ENCODE data around the gene MAN2B1. TPM values are rescaled to one million over a fixed set of nuclear protein-coding genes. Genes with fewer than 3 reads are reported as not detected.
"Not testable (repeated sequence)": the region's sequence is repeated elsewhere in the genome, so short reads cannot be mapped to it uniquely, and the experiment has no call there.

MAN2B1 gene
- polyA plus RNA-seq, 2 donors, result 22.6 to 26.6 TPM

- Histone ChIP-seq H3K36me3 (ENCODE audit: control insufficient read depth in 2 of 2, insufficient read depth in 2 of 2, low read length in 1 of 2) (peaks cover 0 to 3% of the 10 kb centered on the region in 2 donors), H3K4me1 (ENCODE audit: control insufficient read depth in 2 of 2, insufficient read depth in 2 of 2, low read length in 1 of 2) (peaks cover 5 to 8% of the 10 kb centered on the region in 2 donors), H3K9me3 (ENCODE audit: control insufficient read depth in 2 of 2, insufficient read depth in 1 of 2, low read depth in 1 of 2, low read length in 1 of 2) (no peaks in the 10 kb centered on the region), H3K4me3 (ENCODE audit: low read depth in 1 of 2, low read length in 2 of 2) (no peak overlapping the region), H3K27me3 (ENCODE audit: control insufficient read depth in 1 of 2, insufficient read depth in 2 of 2, low read length in 2 of 2) (no peaks in the 10 kb centered on the region), H3K27ac (ENCODE audit: low read depth in 2 of 2, low read length in 1 of 2) (no peak overlapping the region)
- WGBS, 2 donors, result 89 to 90% methylated on average over 16 of the region's 16 CpGs
Observed at GRCh38 chr19:12694641-12695040, 28.1 kb upstream of the MAN2B1 start.

GRCh38 chr19:12692960-12693359 is 26.4 kb upstream of the MAN2B1 start:
- H3K4me1 ChIP-seq (ENCODE audit: control insufficient read depth in 2 of 2, insufficient read depth in 2 of 2, low read length in 1 of 2), result peaks cover 5 to 8% of the 10 kb centered on the region in 2 donors
- WGBS, 2 donors, result 85 to 90% methylated on average over 5 of the region's 5 CpGs
- H3K27ac ChIP-seq (ENCODE audit: low read depth in 2 of 2, low read length in 1 of 2), result no peak overlapping the region
- peaks cover 0 to 8% of the 10 kb centered on the region in 2 donors for H3K36me3 ChIP-seq (ENCODE audit: control insufficient read depth in 2 of 2, insufficient read depth in 2 of 2, low read length in 1 of 2)
- H3K4me3 ChIP-seq (ENCODE audit: low read depth in 1 of 2, low read length in 2 of 2), result no peak overlapping the region
- no peaks in the 10 kb centered on the region for H3K9me3 ChIP-seq (ENCODE audit: control insufficient read depth in 2 of 2, insufficient read depth in 1 of 2, low read depth in 1 of 2, low read length in 1 of 2)
- no peaks in the 10 kb centered on the region for H3K27me3 ChIP-seq (ENCODE audit: control insufficient read depth in 1 of 2, insufficient read depth in 2 of 2, low read length in 2 of 2)

DNA sequence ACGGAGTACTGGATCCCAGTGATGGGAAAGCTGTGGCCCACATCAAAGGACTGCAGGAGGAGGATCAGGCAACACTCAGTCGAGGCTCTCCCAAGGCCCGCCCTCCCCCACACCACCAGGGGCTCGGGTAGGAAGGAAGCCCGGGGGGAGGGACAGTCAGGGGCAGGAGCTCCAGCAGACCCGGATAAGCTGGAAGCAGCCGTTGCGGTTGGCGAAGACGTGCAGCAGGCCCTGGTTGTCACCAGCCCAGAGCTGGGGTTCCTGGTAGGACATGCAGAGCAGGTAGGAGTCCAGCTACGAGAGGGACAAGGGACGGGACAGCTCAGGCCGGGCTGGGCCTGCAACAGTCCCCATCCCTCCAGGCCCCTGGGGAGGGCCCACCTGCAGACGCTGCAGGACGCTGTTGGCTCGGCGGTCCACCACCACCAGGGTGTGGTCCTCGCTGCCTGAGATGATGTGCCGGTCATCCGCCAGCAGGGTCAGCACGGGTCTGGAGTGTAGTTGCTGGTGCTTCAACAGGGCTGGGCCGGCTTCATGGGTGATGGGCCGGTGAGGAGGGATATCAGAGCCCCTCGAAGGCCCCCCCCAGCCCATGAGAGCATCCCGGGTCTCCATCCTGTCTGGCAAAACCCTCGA is 23.2 kb upstream of the MAN2B1 start:
- H3K27me3 ChIP-seq (ENCODE audit: control insufficient read depth in 1 of 2, insufficient read depth in 2 of 2, low read length in 2 of 2), result no peaks in the 10 kb centered on the region
- WGBS, 2 donors, result 79 to 80% methylated on average over 25 to 26 of the region's 26 CpGs
- H3K4me3 ChIP-seq (ENCODE audit: low read depth in 1 of 2, low read length in 2 of 2), result no peak overlapping the region
- H3K4me1 ChIP-seq (ENCODE audit: control insufficient read depth in 2 of 2, insufficient read depth in 2 of 2, low read length in 1 of 2), result no peaks in the 10 kb centered on the region
- no peaks in the 10 kb centered on the region for H3K9me3 ChIP-seq (ENCODE audit: control insufficient read depth in 2 of 2, insufficient read depth in 1 of 2, low read depth in 1 of 2, low read length in 1 of 2)
- no peak overlapping the region for H3K27ac ChIP-seq (ENCODE audit: low read depth in 2 of 2, low read length in 1 of 2)
- peaks cover 0 to 9% of the 10 kb centered on the region in 2 donors for H3K36me3 ChIP-seq (ENCODE audit: control insufficient read depth in 2 of 2, insufficient read depth in 2 of 2, low read length in 1 of 2)

- Histone ChIP-seq H3K4me3 (ENCODE audit: low read depth in 1 of 2, low read length in 2 of 2) (no peak overlapping the region), H3K27ac (ENCODE audit: low read depth in 2 of 2, low read length in 1 of 2) (no peak overlapping the region), H3K9me3 (ENCODE audit: control insufficient read depth in 2 of 2, insufficient read depth in 1 of 2, low read depth in 1 of 2, low read length in 1 of 2) (no peaks in the 10 kb centered on the region), H3K27me3 (ENCODE audit: control insufficient read depth in 1 of 2, insufficient read depth in 2 of 2, low read length in 2 of 2) (no peaks in the 10 kb centered on the region), H3K36me3 (ENCODE audit: control insufficient read depth in 2 of 2, insufficient read depth in 2 of 2, low read length in 1 of 2) (peaks cover 0 to 9% of the 10 kb centered on the region in 2 donors), H3K4me1 (ENCODE audit: control insufficient read depth in 2 of 2, insufficient read depth in 2 of 2, low read length in 1 of 2) (no peaks in the 10 kb centered on the region)
- 86 to 91% methylated on average over 12 of the region's 12 CpGs for WGBS, 2 donors
Observed at GRCh38 chr19:12689012-12689411, 22.5 kb upstream of the MAN2B1 start.

DNA sequence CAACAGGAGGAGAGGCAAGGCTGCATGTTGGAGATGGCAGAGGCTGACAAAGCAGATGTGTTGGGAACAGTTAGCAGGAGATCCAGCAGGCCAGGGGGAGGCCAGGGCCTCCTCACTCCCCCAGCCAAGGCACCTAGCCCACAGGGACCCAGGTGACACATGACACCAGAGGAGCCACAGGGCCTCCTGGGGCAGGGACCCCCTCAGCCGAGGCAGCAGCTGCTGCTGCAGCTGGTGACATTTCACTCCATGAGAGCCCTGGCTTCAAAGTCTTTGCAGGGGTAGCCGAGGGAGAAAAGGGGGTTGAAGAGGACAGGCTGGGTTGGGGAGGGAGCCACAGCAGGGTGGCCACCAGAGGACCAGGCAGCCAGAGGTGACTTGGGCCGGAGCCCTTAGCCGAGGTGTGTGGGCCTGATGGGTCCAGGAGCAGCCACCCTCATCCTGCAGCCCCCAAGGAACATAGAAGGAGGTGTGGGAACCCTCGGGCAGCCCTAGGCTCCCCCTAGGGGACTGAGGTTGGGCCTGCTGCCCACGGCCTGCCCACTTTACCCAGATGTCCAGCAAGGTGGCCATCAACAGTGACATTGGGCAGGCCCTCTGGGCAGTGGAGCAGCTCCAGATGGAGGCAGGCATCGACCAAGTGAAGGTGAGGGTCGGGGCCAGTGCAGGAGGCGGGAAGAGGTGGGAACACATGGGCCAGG is 21.1 kb upstream of the MAN2B1 start, which contains the start of gene GNG14:
GNG14 (plus strand) TSS at position 503 of the 701 bp plus-strand sequence; CDS start at position 554, 51 bp downstream.
- Histone ChIP-seq H3K4me3 (ENCODE audit: low read depth in 1 of 2, low read length in 2 of 2) (no peak within 1 kb of the TSS), H3K9me3 (ENCODE audit: control insufficient read depth in 2 of 2, insufficient read depth in 1 of 2, low read depth in 1 of 2, low read length in 1 of 2) (no peaks in the 10 kb centered on the region), H3K36me3 (ENCODE audit: control insufficient read depth in 2 of 2, insufficient read depth in 2 of 2, low read length in 1 of 2) (peaks cover 0 to 7% of the 10 kb centered on the region in 2 donors), H3K27ac (ENCODE audit: low read depth in 2 of 2, low read length in 1 of 2) (no peak within 1 kb of the TSS), H3K27me3 (ENCODE audit: control insufficient read depth in 1 of 2, insufficient read depth in 2 of 2, low read length in 2 of 2) (no peaks in the 10 kb centered on the region), H3K4me1 (ENCODE audit: control insufficient read depth in 2 of 2, insufficient read depth in 2 of 2, low read length in 1 of 2) (no peaks in the 10 kb centered on the region)
- 85 to 88% methylated on average over 9 of the region's 9 CpGs for WGBS, 2 donors

DNA sequence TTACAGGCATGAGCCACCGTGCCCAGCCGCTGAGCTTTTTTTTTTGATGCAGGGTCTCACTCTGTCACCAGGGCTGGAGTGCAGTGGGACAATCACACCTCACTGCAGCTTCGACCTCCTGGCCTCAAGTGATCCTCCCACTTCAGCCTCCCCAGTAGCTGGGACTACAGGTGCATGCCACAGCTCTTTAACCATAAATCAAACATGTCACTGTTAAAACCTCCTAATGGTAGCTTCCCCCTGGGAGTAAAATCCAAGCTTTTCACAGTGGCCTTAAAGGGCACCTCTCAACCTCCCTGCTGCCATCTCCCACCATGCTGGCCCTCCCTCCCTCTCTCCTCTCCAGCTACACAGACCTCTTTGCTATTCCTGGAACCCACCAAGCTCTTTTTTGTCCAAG is 19.3 kb upstream of the MAN2B1 start:
- peaks cover 0 to 7% of the 10 kb centered on the region in 2 donors for H3K36me3 ChIP-seq (ENCODE audit: control insufficient read depth in 2 of 2, insufficient read depth in 2 of 2, low read length in 1 of 2)
- no peaks in the 10 kb centered on the region for H3K27me3 ChIP-seq (ENCODE audit: control insufficient read depth in 1 of 2, insufficient read depth in 2 of 2, low read length in 2 of 2)
- H3K4me1 ChIP-seq (ENCODE audit: control insufficient read depth in 2 of 2, insufficient read depth in 2 of 2, low read length in 1 of 2), result no peaks in the 10 kb centered on the region
- no peak overlapping the region for H3K27ac ChIP-seq (ENCODE audit: low read depth in 2 of 2, low read length in 1 of 2)
- H3K9me3 ChIP-seq (ENCODE audit: control insufficient read depth in 2 of 2, insufficient read depth in 1 of 2, low read depth in 1 of 2, low read length in 1 of 2), result no peaks in the 10 kb centered on the region
- 84 to 88% methylated on average over 3 of the region's 3 CpGs for WGBS, 2 donors
- H3K4me3 ChIP-seq (ENCODE audit: low read depth in 1 of 2, low read length in 2 of 2), result no peak overlapping the region

GRCh38 chr19:12681074-12681987 is 14.8 kb upstream of the MAN2B1 start, which contains the start of gene DHPS:
Gene DHPS (minus strand): TSS chr19:12681880. CDS start chr19:12681766, 114 bp downstream.
- Histone ChIP-seq H3K27ac (ENCODE audit: low read depth in 2 of 2, low read length in 1 of 2) (peak within 1 kb of the TSS; percentile 99 to 100), H3K27me3 (ENCODE audit: control insufficient read depth in 1 of 2, insufficient read depth in 2 of 2, low read length in 2 of 2) (no peaks in the 10 kb centered on the region), H3K4me3 (ENCODE audit: low read depth in 1 of 2, low read length in 2 of 2) (peak within 1 kb of the TSS; percentile 87 to 92), H3K4me1 (ENCODE audit: control insufficient read depth in 2 of 2, insufficient read depth in 2 of 2, low read length in 1 of 2) (peaks cover 0 to 5% of the 10 kb centered on the region in 2 donors), H3K9me3 (ENCODE audit: control insufficient read depth in 2 of 2, insufficient read depth in 1 of 2, low read depth in 1 of 2, low read length in 1 of 2) (no peaks in the 10 kb centered on the region), H3K36me3 (ENCODE audit: control insufficient read depth in 2 of 2, insufficient read depth in 2 of 2, low read length in 1 of 2) (peaks cover 11 to 20% of the 10 kb centered on the region in 2 donors)
- 0% methylated on average over 68 of the region's 68 CpGs for WGBS, 2 donors

DNA sequence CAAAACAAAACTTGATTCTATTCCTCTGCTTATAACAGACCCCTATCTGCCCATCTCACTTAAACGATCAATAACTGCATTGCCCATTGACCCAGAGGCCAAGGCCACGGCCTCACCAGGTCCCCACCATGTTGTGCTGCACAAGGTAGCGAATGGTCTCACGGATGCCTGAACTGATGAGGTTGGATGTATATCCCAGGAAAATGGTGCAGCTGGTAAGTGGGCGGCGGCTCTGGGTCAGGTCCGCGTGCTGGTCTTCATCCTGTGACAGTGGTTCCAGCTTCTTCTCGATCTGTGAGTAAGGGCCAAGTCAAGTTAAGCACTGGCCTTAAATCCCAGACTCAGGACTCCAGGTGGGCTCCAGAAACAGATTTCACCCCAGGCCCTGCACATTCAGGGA is 13.5 kb upstream of the MAN2B1 start:
- Histone ChIP-seq H3K9me3 (ENCODE audit: control insufficient read depth in 2 of 2, insufficient read depth in 1 of 2, low read depth in 1 of 2, low read length in 1 of 2) (no peaks in the 10 kb centered on the region), H3K4me3 (ENCODE audit: low read depth in 1 of 2, low read length in 2 of 2) (no peak overlapping the region), H3K27me3 (ENCODE audit: control insufficient read depth in 1 of 2, insufficient read depth in 2 of 2, low read length in 2 of 2) (no peaks in the 10 kb centered on the region), H3K4me1 (ENCODE audit: control insufficient read depth in 2 of 2, insufficient read depth in 2 of 2, low read length in 1 of 2) (peaks cover 0 to 5% of the 10 kb centered on the region in 2 donors), H3K36me3 (ENCODE audit: control insufficient read depth in 2 of 2, insufficient read depth in 2 of 2, low read length in 1 of 2) (peaks cover 11 to 33% of the 10 kb centered on the region in 2 donors), H3K27ac (ENCODE audit: low read depth in 2 of 2, low read length in 1 of 2) (no peak overlapping the region)
- WGBS, 2 donors, result 92 to 95% methylated on average over 9 of the region's 9 CpGs

DNA sequence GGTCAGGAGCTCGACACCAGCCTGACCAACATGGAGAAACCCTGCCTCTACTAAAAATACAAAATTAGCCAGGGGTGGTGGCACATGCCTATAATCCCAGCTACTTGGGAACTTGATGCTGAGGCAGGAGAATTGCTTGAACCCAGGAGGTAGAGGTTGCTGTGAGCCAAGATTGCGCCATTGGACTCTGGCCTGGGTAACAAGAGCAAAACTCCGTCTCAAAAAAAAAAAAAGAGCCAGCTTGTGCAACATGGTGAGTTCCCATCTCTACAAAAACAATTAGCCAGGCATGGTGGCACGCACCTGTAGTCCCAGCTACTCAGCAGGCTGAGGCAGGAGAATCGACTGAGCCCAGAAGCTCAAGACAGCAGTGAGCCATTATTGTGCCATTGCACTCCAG is 11.5 kb upstream of the MAN2B1 start:
- H3K36me3 ChIP-seq (ENCODE audit: control insufficient read depth in 2 of 2, insufficient read depth in 2 of 2, low read length in 1 of 2), result peaks cover 18 to 44% of the 10 kb centered on the region in 2 donors
- 88 to 91% methylated on average over 5 of the region's 5 CpGs for WGBS, 2 donors
- H3K27me3 ChIP-seq (ENCODE audit: control insufficient read depth in 1 of 2, insufficient read depth in 2 of 2, low read length in 2 of 2); H3K27ac ChIP-seq (ENCODE audit: low read depth in 2 of 2, low read length in 1 of 2); H3K9me3 ChIP-seq (ENCODE audit: control insufficient read depth in 2 of 2, insufficient read depth in 1 of 2, low read depth in 1 of 2, low read length in 1 of 2); H3K4me1 ChIP-seq (ENCODE audit: control insufficient read depth in 2 of 2, insufficient read depth in 2 of 2, low read length in 1 of 2); H3K4me3 ChIP-seq (ENCODE audit: low read depth in 1 of 2, low read length in 2 of 2): not testable (repeated sequence)
